Transverse colon (tissue), 4 donors: ENCODE measurements around the gene TRIM3. TPM values are rescaled to one million over a fixed set of nuclear protein-coding genes. Genes with fewer than 3 reads are reported as not detected.

ENCODE experiments used
- DNase-seq: peaks from one replicate; pipeline ENCODE4 v3.0.0-alpha.2; 2019
- H3K27ac ChIP-seq, 4 donors: fragments of 200-600 bp; sonication (generic); 2 replicates each; pipeline ENCODE4 v1.5.1; 2016 to 2018; ENCODE audit warnings: inconsistent platforms in 4 of 4
- H3K27me3 ChIP-seq: fragments of 200-600 bp; sonication (generic); 2 replicates; pipeline ENCODE4 v1.5.1; 2017; ENCODE audit warnings: inconsistent platforms
- H3K36me3 ChIP-seq, 4 donors: fragments of 200-600 bp; sonication (generic); 2 replicates each; pipeline ENCODE4 v1.5.1; 2017 to 2019; ENCODE audit warnings: inconsistent platforms in 4 of 4
- H3K4me1 ChIP-seq, 4 donors: fragments of 200-600 bp; sonication (generic); 2 replicates each; pipeline ENCODE4 v1.5.1; 2017 to 2020; ENCODE audit warnings: inconsistent platforms in 4 of 4
- H3K4me3 ChIP-seq, 4 donors: fragments of 200-600 bp; sonication (generic); 1 replicate in 1 of 4; 2 replicates in 3 of 4; pipeline versions ENCODE4 v1.5.1 to v1.6.1; 2017 to 2019; ENCODE audit warnings: inconsistent platforms in 4 of 4
- H3K9me3 ChIP-seq, 2 donors: fragments of 200-600 bp; sonication (generic); 2 replicates each; pipeline ENCODE4 v1.5.1; 2017 to 2019; ENCODE audit warnings: inconsistent platforms in 2 of 2
- CTCF ChIP-seq, 5 experiments: fragments of 200-600 bp in 3 of 5; fragments of 450-650 bp in 2 of 5; sonication (generic) in 3 of 5; IDR thresholded peaks; 1 replicate in 2 of 5; 2 replicates in 3 of 5; pipeline ENCODE4 v1.5.1; 2016 to 2017; ENCODE audit warnings: antibody characterized with exemption in 5 of 5, inconsistent platforms in 3 of 5, mild to moderate bottlenecking in 2 of 5, moderate library complexity in 1 of 5
- EP300 ChIP-seq: sonication (generic); formaldehyde crosslinking; IDR thresholded peaks from one replicate; pipeline ENCODE4 v1.6.1; 2017; ENCODE audit warnings: antibody characterized with exemption, low read depth
- POLR2A ChIP-seq: fragments of 450-650 bp; IDR thresholded peaks from one replicate; pipeline ENCODE4 v1.6.1; 2016; ENCODE audit warnings: antibody characterized with exemption, mild to moderate bottlenecking, moderate library complexity
- POLR2AphosphoS5 ChIP-seq, 3 donors: sonication (generic); formaldehyde crosslinking; IDR thresholded peaks; one replicate each; pipeline ENCODE4 v1.6.1; 2016; ENCODE audit warnings: antibody characterized with exemption in 3 of 3
- WGBS, 2 donors: methylation state at CpG; one replicate each; pipeline ENCODE4 v1.1.5; 2018; ENCODE audit warnings: low coverage in 1 of 2; 5-methylcytosine and 5-hydroxymethylcytosine counted together
- in situ Hi-C, 4 donors: fragments of 200-750 bp; cut with MboI; loops; one replicate each; pipeline versions ENCODE4 v1.15.0 to v1.15.1; 2017; ENCODE audit warnings: low sequenced_read_pairs in 3 of 4, low pct_ligation_motif_present in 1 of 4, low pct_unique_long_range_greater_than_20kb in 1 of 4
- intact Hi-C: fragments of 100-400 bp; cut with DNase I; formaldehyde crosslinking; loops from one replicate; pipeline ENCODE4 v1.15.1; 2023; ENCODE audit warnings: low total_unique reads
- total RNA-seq, 4 donors: library from RNA; depleted of rRNA; stranded (reverse); fragments of >200 nt; gene quantifications; one replicate each; pipeline ENCODE4 v1.1.0, GENCODE V29; 2016

TRIM3 gene
- total RNA-seq, 4 donors from 2014 or later = 49.1 to 205 (median 67.9) TPM

GRCh38 chr11:6443269-6444003, 30.3 kb downstream of the TRIM3 start:
- no peaks in the 10 kb centered on the region for H3K27me3 ChIP-seq
- WGBS, 2 donors = 25 to 60% methylated on average over 1 to 5 of the region's 5 CpGs
- no peak overlapping the region for H3K4me3 ChIP-seq
- H3K27ac ChIP-seq = no peak overlapping the region
- TF ChIP-seq EP300 = no peak
- peak; percentile 75 to 85 (median 82) for TF ChIP-seq CTCF (IDR thresholded peaks at IDR 0.05)
- TF ChIP-seq POLR2AphosphoS5 (IDR thresholded peaks at IDR 0.05) = no peak
- TF ChIP-seq POLR2A = no peak
- H3K9me3 ChIP-seq = no peaks in the 10 kb centered on the region
- H3K36me3 ChIP-seq = no peaks in the 10 kb centered on the region
- H3K4me1 ChIP-seq = no peaks in the 10 kb centered on the region
- DNase-seq = peak; percentile 61
- in situ Hi-C loops = loop anchor here in 3 of 4 donors (5.0 to 10.0 kb wide), 4 partner anchors 59 to 69 kb away; no protein-coding TSS in a partner anchor
- intact Hi-C loops = loop anchor here (2.0 kb wide), 1 partner anchor 65 kb away; no protein-coding TSS in a partner anchor

- DNase-seq = no peak
- H3K27ac ChIP-seq = no peak overlapping the region
- no peaks in the 10 kb centered on the region for H3K9me3 ChIP-seq
- H3K36me3 ChIP-seq = no peaks in the 10 kb centered on the region
- intact Hi-C loops (loop anchor here (2.0 kb wide), 1 partner anchor 64 kb away; no protein-coding TSS in a partner anchor), in situ Hi-C loops (loop anchor here in 3 of 4 donors (5.0 to 10.0 kb wide), 4 partner anchors 58 to 68 kb away; no protein-coding TSS in a partner anchor)
- 79 to 93% methylated on average over 4 of the region's 4 CpGs for WGBS, 2 donors
- H3K4me3 ChIP-seq = no peak overlapping the region
- TF ChIP-seq EP300 (no peak), CTCF (IDR thresholded peaks at IDR 0.05) (no peak), POLR2A (no peak), POLR2AphosphoS5 (IDR thresholded peaks at IDR 0.05) (no peak)
- H3K4me1 ChIP-seq = no peaks in the 10 kb centered on the region
- no peaks in the 10 kb centered on the region for H3K27me3 ChIP-seq
These were observed 31.3 kb downstream of the TRIM3 start for GRCh38 chr11:6442441-6442840.

- DNase-seq = no peak
- intact Hi-C loops = no loop called here
- no peak within 1 kb of the TSS for H3K27ac ChIP-seq
- no peaks in the 10 kb centered on the region for H3K4me1 ChIP-seq
- H3K9me3 ChIP-seq = no peaks in the 10 kb centered on the region
- 81% methylated on average over 3 of the region's 3 CpGs; no CpG with 5 or more reads in 1 of the 2 donors for WGBS, 2 donors
- H3K36me3 ChIP-seq = no peaks in the 10 kb centered on the region
- in situ Hi-C loops = loop anchor here in 3 of 4 donors (5.0 to 10.0 kb wide), 4 partner anchors 56 to 66 kb away; no protein-coding TSS in a partner anchor
- TF ChIP-seq CTCF (IDR thresholded peaks at IDR 0.05) (no peak), POLR2A (no peak), EP300 (no peak), POLR2AphosphoS5 (IDR thresholded peaks at IDR 0.05) (no peak)
- H3K27me3 ChIP-seq = no peaks in the 10 kb centered on the region
- H3K4me3 ChIP-seq = no peak within 1 kb of the TSS
These were observed 32.8 kb downstream of the TRIM3 start, which contains the start of gene HPX for GRCh38 chr11:6440906-6441358. Gene HPX (minus strand): TSS chr11:6440987. CDS start chr11:6440963, 24 bp downstream.

GRCh38 chr11:6438979-6439571, 34.7 kb downstream of the TRIM3 start:
- no peak overlapping the region for H3K27ac ChIP-seq
- H3K9me3 ChIP-seq = no peaks in the 10 kb centered on the region
- intact Hi-C loops = no loop called here
- H3K36me3 ChIP-seq = no peaks in the 10 kb centered on the region
- 4% methylated on average over 1 of the region's 1 CpG; no CpG with 5 or more reads in 1 of the 2 donors for WGBS, 2 donors
- DNase-seq = peak; percentile 62
- H3K4me3 ChIP-seq = no peak overlapping the region
- H3K4me1 ChIP-seq = no peaks in the 10 kb centered on the region
- TF ChIP-seq CTCF (IDR thresholded peaks at IDR 0.05) = peak; percentile 57 to 81 (median 65)
- TF ChIP-seq EP300 = no peak
- in situ Hi-C loops = no loop called here
- no peaks in the 10 kb centered on the region for H3K27me3 ChIP-seq
